Karpas-422 (cell line): Measurements from ENCODE around the gene DUSP12. TPM values are rescaled to one million over a fixed set of nuclear protein-coding genes. Genes with fewer than 3 reads are reported as not detected.

Source experiments
- DNase-seq: peaks from one replicate; pipeline ENCODE4 v3.0.0-alpha.2; 2015
- H2AFZ ChIP-seq: fragments of 200-600 bp; sonication (generic); 2 replicates; pipeline ENCODE4 v1.6.1; 2014; ENCODE audit warnings: antibody characterized with exemption, low read length, mixed read lengths
- H3K27ac ChIP-seq: fragments of 200-600 bp; sonication (generic); 2 replicates; pipeline ENCODE4 v1.5.1; 2014; ENCODE audit warnings: mild to moderate bottlenecking, low read length, moderate library complexity
- H3K27me3 ChIP-seq: fragments of 200-600 bp; sonication (generic); 2 replicates; pipeline ENCODE4 v1.6.1; 2014; ENCODE audit warnings: low read length, mixed read lengths
- H3K36me3 ChIP-seq: fragments of 200-600 bp; sonication (generic); 2 replicates; pipeline ENCODE4 v1.6.1; 2014; ENCODE audit warnings: low read length, mixed read lengths; ENCODE audit not compliant: insufficient read depth
- H3K4me1 ChIP-seq: fragments of 200-600 bp; sonication (generic); 2 replicates; pipeline ENCODE4 v1.6.1; 2014; ENCODE audit warnings: mild to moderate bottlenecking, low read length, mixed read lengths
- H3K4me2 ChIP-seq: fragments of 200-600 bp; sonication (generic); 2 replicates; pipeline ENCODE4 v1.6.1; 2014; ENCODE audit warnings: low read length, low read depth, mild to moderate bottlenecking; ENCODE audit not compliant: poor library complexity, severe bottlenecking
- H3K4me3 ChIP-seq: fragments of 200-600 bp; sonication (generic); 2 replicates; pipeline ENCODE4 v1.5.1; 2014; ENCODE audit warnings: mild to moderate bottlenecking, antibody characterized with exemption, low read length, mixed read lengths
- H3K79me2 ChIP-seq: fragments of 200-600 bp; sonication (generic); 2 replicates; pipeline ENCODE4 v1.6.1; 2014; ENCODE audit warnings: mild to moderate bottlenecking, low read length, mixed read lengths
- H3K9ac ChIP-seq: fragments of 200-600 bp; sonication (generic); 2 replicates; pipeline ENCODE4 v1.6.0; 2014; ENCODE audit warnings: low read length
- H3K9me2 ChIP-seq: fragments of 200-600 bp; sonication (generic), shearing (Covaris generic); replicated peaks from 2 replicates; pipeline ENCODE4 v1.6.0; 2014; ENCODE audit warnings: mild to moderate bottlenecking, low read length, moderate library complexity; ENCODE audit not compliant: insufficient read depth
- H3K9me3 ChIP-seq: fragments of 300-700, 200-600 bp; sonication (generic); 2 replicates; pipeline ENCODE4 v1.6.1; 2014; ENCODE audit warnings: low read length, mixed read lengths
- H4K20me1 ChIP-seq: fragments of 200-600 bp; sonication (generic); 2 replicates; pipeline ENCODE4 v1.6.1; 2014; ENCODE audit warnings: mild to moderate bottlenecking, antibody characterized with exemption, low read length, low read depth; ENCODE audit not compliant: insufficient read depth
- total RNA-seq: library from RNA; depleted of rRNA; stranded (reverse); fragments of >200 nt; shearing (Covaris generic); gene quantifications from 2 replicates; pipeline ENCODE4 v1.2.3, GENCODE V29; 2014; ENCODE audit warnings: low replicate concordance; rRNA removed

The DUSP12 gene, protein sequence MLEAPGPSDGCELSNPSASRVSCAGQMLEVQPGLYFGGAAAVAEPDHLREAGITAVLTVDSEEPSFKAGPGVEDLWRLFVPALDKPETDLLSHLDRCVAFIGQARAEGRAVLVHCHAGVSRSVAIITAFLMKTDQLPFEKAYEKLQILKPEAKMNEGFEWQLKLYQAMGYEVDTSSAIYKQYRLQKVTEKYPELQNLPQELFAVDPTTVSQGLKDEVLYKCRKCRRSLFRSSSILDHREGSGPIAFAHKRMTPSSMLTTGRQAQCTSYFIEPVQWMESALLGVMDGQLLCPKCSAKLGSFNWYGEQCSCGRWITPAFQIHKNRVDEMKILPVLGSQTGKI
- total RNA-seq: 87.8 and 102 TPM in 2 replicates

- peak; percentile 100 for DNase-seq
- peaks cover 39% of the 10 kb centered on the region for H3K4me1 ChIP-seq
- peak within 1 kb of the TSS; percentile 82 for H3K4me3 ChIP-seq
- H3K79me2 ChIP-seq: peaks cover 45% of the 10 kb centered on the region
- H3K9me3 ChIP-seq: peaks cover 5% of the 10 kb centered on the region
- peak within 1 kb of the TSS; percentile 64 for H3K27ac ChIP-seq
- H3K4me2 ChIP-seq: peak within 1 kb of the TSS; percentile 83
- peaks cover 35% of the 10 kb centered on the region for H3K36me3 ChIP-seq
- no peaks in the 10 kb centered on the region for H3K27me3 ChIP-seq
- H3K9me2 ChIP-seq: no peaks in the 10 kb centered on the region
- peak within 1 kb of the TSS; percentile 87 for H3K9ac ChIP-seq
- peaks cover 6% of the 10 kb centered on the region; the same call in 1 of the 2 replicates for H4K20me1 ChIP-seq
- peak within 1 kb of the TSS; percentile 48 for H2AFZ ChIP-seq
These were observed at the start of gene DUSP12 for GRCh38 chr1:161749509-161750407. TSS of gene DUSP12 (plus strand) at chr1:161749786. CDS start at chr1:161749802, 16 bp downstream.

DNA sequence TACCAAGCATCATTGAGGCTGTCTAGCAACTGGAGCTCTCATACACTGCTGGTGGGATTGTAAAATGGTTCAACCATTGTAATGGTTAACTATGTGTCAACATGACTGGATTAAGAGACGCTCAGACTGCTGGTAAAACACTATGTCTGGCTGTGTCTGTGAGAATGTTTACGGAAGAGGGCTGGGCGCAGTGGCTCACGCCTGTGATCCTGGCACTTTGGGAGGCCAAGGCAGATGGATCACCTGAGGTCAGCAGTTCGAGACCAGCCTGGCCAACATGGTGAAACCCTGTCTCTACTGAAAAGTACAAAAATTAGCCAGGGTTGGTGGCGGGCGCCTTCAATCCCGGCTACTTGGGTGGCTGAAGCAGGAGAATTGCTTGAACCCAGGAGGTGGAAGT is 47.3 kb upstream of the DUSP12 start:
- Histone ChIP-seq H3K4me1 (peaks cover 45% of the 10 kb centered on the region), H3K27me3 (no peaks in the 10 kb centered on the region), H3K4me3 (no peak overlapping the region), H4K20me1 (no peaks in the 10 kb centered on the region), H3K79me2 (peaks cover under 1% of the 10 kb centered on the region; the same call in 1 of the 2 replicates), H3K9me2 (no peaks in the 10 kb centered on the region), H3K9me3 (no peaks in the 10 kb centered on the region), H3K4me2 (no peak overlapping the region), H3K9ac (no peak overlapping the region), H3K27ac (no peak overlapping the region), H2AFZ (no peak overlapping the region), H3K36me3 (no peaks in the 10 kb centered on the region)
- DNase-seq: no peak

DNA sequence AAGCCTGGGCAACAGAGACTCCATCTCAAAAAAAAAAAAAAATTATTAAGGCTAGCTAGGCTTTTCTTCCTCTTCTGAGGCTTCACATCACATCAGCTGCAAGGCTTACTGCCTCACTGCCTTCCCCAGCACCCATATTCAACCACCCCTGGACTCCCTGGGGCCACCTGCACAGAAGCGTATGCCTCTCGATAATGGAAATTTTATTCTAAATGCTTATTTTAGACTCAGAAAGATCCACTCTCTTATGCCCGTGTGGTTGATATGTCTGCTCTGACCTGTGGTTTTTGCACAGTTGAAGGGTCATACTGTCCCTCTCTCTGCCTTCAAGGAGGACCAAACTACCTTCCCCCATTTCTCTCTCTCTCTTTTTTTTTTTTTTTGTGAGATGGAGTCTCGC is 44.0 kb upstream of the DUSP12 start:
- H3K4me2 ChIP-seq: peak overlapping the region; percentile 81
- no peaks in the 10 kb centered on the region for H3K27me3 ChIP-seq
- no peak overlapping the region; the same call in 1 of the 2 replicates for H3K4me3 ChIP-seq
- peaks cover 72% of the 10 kb centered on the region for H3K4me1 ChIP-seq
- H3K27ac ChIP-seq: peak overlapping the region; percentile 95
- no peak overlapping the region for H2AFZ ChIP-seq
- DNase-seq: peak; percentile 100
- peaks cover 33% of the 10 kb centered on the region for H3K79me2 ChIP-seq
- H3K9me2 ChIP-seq: no peaks in the 10 kb centered on the region
- no peaks in the 10 kb centered on the region for H4K20me1 ChIP-seq
- peak overlapping the region; percentile 39 for H3K9ac ChIP-seq
- H3K9me3 ChIP-seq: no peaks in the 10 kb centered on the region
- peaks cover 10% of the 10 kb centered on the region for H3K36me3 ChIP-seq

DNA sequence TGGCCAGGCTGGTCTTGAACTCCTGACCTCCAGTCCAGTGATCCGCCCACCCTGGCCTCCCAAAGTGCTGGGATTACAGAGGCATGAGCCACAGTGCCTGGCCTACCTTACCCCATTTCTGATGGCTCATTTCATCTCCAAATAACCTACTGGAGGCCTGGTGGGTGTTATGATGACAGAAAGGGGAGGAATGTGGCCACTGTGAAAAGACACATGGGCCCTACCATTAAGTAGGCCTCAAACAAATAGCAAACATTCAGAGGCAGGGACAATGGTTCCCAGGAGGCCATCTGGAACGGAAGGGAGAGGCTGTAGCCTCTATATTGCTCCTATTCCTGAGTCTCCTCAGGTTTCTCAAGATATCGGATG is 43.5 kb upstream of the DUSP12 start:
- H3K9ac ChIP-seq: peak overlapping the region; percentile 76
- peaks cover 33% of the 10 kb centered on the region for H3K79me2 ChIP-seq
- H3K9me3 ChIP-seq: no peaks in the 10 kb centered on the region
- no peaks in the 10 kb centered on the region for H4K20me1 ChIP-seq
- H3K4me3 ChIP-seq: peak overlapping the region; percentile 68
- no peaks in the 10 kb centered on the region for H3K9me2 ChIP-seq
- peaks cover 16% of the 10 kb centered on the region for H3K36me3 ChIP-seq
- H2AFZ ChIP-seq: no peak overlapping the region
- DNase-seq: peak; percentile 90
- H3K4me2 ChIP-seq: peak overlapping the region; percentile 81
- H3K27ac ChIP-seq: peak overlapping the region; percentile 95
- H3K27me3 ChIP-seq: no peaks in the 10 kb centered on the region
- peaks cover 77% of the 10 kb centered on the region for H3K4me1 ChIP-seq

- no peaks in the 10 kb centered on the region for H3K27me3 ChIP-seq
- peak within 1 kb of the TSS; percentile 68 for H3K4me3 ChIP-seq
- no peak within 1 kb of the TSS for H2AFZ ChIP-seq
- peaks cover 81% of the 10 kb centered on the region for H3K4me1 ChIP-seq
- H3K36me3 ChIP-seq: peaks cover 22% of the 10 kb centered on the region
- H3K9ac ChIP-seq: peak within 1 kb of the TSS; percentile 76
- peak; percentile 98 for DNase-seq
- no peaks in the 10 kb centered on the region for H3K9me3 ChIP-seq
- H3K27ac ChIP-seq: peak within 1 kb of the TSS; percentile 95
- peaks cover 33% of the 10 kb centered on the region for H3K79me2 ChIP-seq
- H4K20me1 ChIP-seq: no peaks in the 10 kb centered on the region
- peak within 1 kb of the TSS; percentile 81 for H3K4me2 ChIP-seq
- H3K9me2 ChIP-seq: no peaks in the 10 kb centered on the region
These were observed 42.9 kb upstream of the DUSP12 start, which contains the start of gene FCRLA for GRCh38 chr1:161706482-161707347. TSS of gene FCRLA (plus strand) at chr1:161707229. CDS start at chr1:161707265, 36 bp downstream.

DNA sequence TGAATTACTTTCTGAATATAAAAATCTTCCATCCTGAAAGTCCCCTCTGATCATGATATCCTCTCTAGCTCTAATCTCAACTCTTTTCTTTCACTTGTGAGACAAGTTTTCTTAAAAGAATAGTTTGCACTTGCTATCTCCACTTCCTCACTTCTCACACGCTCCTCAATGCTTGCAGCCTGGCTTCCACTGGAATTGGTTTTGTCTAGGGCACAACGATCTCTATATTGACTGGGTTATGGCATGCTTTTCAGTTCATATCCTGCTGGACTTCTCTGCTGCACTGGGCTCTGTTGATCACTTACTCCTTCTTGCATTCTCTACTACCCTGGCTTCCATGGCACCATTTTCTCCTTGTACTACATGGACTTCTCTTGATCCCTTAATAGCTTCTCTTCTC is 42.1 kb upstream of the DUSP12 start:
- Histone ChIP-seq H3K27me3 (no peaks in the 10 kb centered on the region), H3K4me1 (peaks cover 89% of the 10 kb centered on the region), H4K20me1 (no peaks in the 10 kb centered on the region), H3K9ac (peak overlapping the region; percentile 76), H3K9me2 (no peaks in the 10 kb centered on the region), H3K9me3 (no peaks in the 10 kb centered on the region), H3K4me2 (peak overlapping the region; percentile 81), H3K79me2 (peaks cover 33% of the 10 kb centered on the region), H3K4me3 (peak overlapping the region; percentile 68), H3K27ac (peak overlapping the region; percentile 95), H3K36me3 (peaks cover 30% of the 10 kb centered on the region), H2AFZ (no peak overlapping the region)
- peak; percentile 82 for DNase-seq

- Histone ChIP-seq H3K9me3 (no peaks in the 10 kb centered on the region), H3K4me1 (peaks cover 86% of the 10 kb centered on the region), H3K9ac (peak overlapping the region; percentile 76), H3K27ac (peak overlapping the region; percentile 95), H4K20me1 (no peaks in the 10 kb centered on the region), H3K4me2 (peak overlapping the region; percentile 81), H3K9me2 (no peaks in the 10 kb centered on the region), H3K27me3 (no peaks in the 10 kb centered on the region), H3K36me3 (peaks cover 41% of the 10 kb centered on the region), H2AFZ (no peak overlapping the region), H3K4me3 (peak overlapping the region; percentile 68), H3K79me2 (peaks cover 33% of the 10 kb centered on the region)
- DNase-seq: peak; percentile 75
These were observed 40.2 kb upstream of the DUSP12 start for GRCh38 chr1:161709373-161709772.
